Liver (tissue), 3 donors: ENCODE measurements around the gene BTLA.

Experiments
- JUND ChIP-seq, 2 donors: IDR thresholded peaks; 2 replicates each; pipeline ENCODE4 v1.6.1; 2016; ENCODE audit warnings: antibody characterized with exemption in 2 of 2
- TAF1 ChIP-seq: conservative IDR thresholded peaks from 2 replicates; pipeline ENCODE4 v1.6.1; 2016; ENCODE audit warnings: antibody characterized with exemption, mild to moderate bottlenecking
- YY1 ChIP-seq: IDR thresholded peaks from 2 replicates; pipeline ENCODE4 v1.6.1; 2016; ENCODE audit warnings: antibody characterized with exemption, mild to moderate bottlenecking
- TF ChIP-seq, protein P1 (sequence below): fragments of 150-350 bp; IDR thresholded peaks from 2 replicates; pipeline ENCODE4 v1.5.1; 2017; ENCODE audit warnings: improper control_type of control experiment, low read depth, low read length; ENCODE audit not compliant: missing input control
- TF ChIP-seq, protein P2 (sequence below): IDR thresholded peaks from 2 replicates; pipeline ENCODE4 v1.6.1; 2016; ENCODE audit warnings: antibody characterized with exemption
- donor health status: healthy.
- donor health status: healthy.

DNA sequence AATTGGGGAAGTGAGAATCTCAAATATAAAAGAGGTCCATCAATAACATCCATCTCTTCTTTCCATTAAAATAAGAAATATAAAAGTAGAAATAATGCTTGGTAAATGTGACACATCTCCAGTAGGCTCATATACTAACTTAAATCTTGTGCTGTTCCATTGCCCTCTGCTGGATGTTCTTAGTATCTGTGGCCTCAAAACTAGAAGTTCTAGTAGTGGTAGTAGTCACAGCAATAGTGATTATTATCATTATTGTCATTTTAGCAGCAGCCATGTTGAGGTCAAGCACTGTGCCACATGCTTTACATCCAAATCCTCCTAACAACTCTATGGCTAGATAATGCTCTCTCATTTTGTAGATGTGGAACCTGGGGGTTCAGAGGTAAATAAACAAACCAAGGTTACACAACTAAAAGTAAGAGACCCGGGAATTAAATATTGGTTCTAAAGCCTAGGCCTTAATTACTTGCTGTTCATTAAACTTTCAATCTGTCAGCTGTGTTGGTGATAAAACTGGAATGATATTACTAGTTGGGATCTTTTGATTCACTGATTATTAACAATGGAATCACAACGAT is 20.2 kb upstream of the BTLA start:
- TF ChIP-seq TAF1 = no peak
- TF ChIP-seq, protein P1, sequence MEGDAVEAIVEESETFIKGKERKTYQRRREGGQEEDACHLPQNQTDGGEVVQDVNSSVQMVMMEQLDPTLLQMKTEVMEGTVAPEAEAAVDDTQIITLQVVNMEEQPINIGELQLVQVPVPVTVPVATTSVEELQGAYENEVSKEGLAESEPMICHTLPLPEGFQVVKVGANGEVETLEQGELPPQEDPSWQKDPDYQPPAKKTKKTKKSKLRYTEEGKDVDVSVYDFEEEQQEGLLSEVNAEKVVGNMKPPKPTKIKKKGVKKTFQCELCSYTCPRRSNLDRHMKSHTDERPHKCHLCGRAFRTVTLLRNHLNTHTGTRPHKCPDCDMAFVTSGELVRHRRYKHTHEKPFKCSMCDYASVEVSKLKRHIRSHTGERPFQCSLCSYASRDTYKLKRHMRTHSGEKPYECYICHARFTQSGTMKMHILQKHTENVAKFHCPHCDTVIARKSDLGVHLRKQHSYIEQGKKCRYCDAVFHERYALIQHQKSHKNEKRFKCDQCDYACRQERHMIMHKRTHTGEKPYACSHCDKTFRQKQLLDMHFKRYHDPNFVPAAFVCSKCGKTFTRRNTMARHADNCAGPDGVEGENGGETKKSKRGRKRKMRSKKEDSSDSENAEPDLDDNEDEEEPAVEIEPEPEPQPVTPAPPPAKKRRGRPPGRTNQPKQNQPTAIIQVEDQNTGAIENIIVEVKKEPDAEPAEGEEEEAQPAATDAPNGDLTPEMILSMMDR = peak; percentile 61
- no peak for TF ChIP-seq JUND (IDR thresholded peaks at IDR 0.05)
- TF ChIP-seq, protein P2, sequence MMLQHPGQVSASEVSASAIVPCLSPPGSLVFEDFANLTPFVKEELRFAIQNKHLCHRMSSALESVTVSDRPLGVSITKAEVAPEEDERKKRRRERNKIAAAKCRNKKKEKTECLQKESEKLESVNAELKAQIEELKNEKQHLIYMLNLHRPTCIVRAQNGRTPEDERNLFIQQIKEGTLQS = no peak
- no peak for TF ChIP-seq YY1
